ENCODE results near the gene PLGRKT. TPM values are rescaled to one million over a fixed set of nuclear protein-coding genes. Genes with fewer than 3 reads are reported as not detected.

PLGRKT gene
- total and polyA plus RNA-seq, 2 experiments from 2014 or later, result 13.1 to 31.5 TPM

DNA sequence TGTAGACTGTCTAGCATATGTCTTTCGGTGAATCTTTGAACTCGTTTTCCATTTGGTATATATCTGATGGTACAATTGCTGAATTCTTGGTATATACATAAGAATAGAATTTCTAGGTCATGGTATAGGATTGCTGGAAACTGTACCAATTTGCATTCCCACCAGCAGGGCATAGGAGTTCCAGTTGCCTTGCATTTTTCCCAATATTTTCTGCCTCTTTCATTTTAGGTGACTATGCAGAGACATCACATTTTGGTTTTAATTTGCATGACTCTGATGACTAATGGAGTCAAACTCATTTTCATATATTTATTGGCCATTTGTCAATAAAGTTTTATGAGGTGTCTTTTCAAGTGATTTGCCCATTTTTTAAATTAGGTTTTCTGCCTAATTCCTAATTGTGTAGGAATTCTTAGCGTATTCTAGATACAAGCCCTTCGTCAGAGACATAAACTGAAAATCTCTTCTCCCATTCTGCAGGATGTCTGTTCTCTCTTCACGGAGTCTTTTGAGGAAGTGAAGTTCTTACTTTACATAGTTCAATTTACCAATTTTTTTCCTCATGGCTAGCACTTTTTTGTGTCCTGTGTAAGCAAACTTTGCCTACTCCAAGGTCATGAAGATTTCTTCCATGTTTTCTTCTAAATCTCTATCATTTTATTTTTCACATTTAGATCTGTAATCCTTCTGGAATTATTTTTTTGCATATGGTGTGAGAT lies 43.8 kb upstream of the PLGRKT start:
- H3K4me1 ChIP-seq (ENCODE audit: insufficient read depth), result peaks cover 4% of the 10 kb centered on the region; the same call in 1 of the 2 replicates
- Mint-ChIP-seq H3K27ac (no peak overlapping the region), H3K4me3 (no peak overlapping the region), H3K9me3 (peaks cover 20% of the 10 kb centered on the region), H3K27me3 (ENCODE audit: insufficient read depth, low read depth, poor library complexity) (no peaks in the 10 kb centered on the region), H3K36me3 (ENCODE audit: low read depth) (peaks cover 2% of the 10 kb centered on the region; the same call in 1 of the 3 replicates), H3K4me1 (peaks cover 11% of the 10 kb centered on the region; the same call in 2 of the 3 replicates)
- TF ChIP-seq ZNF462 (CRISPR knock-in tag; IDR thresholded peaks at IDR 0.05) (no peak), EZH2phosphoT487 (IDR thresholded peaks at IDR 0.05; ENCODE audit: unreplicated experiment) (no peak), CTCF (conservative IDR thresholded peaks at IDR 0.05; ENCODE audit: low read depth in 2 of 2) (no peak), STAT1 (IDR thresholded peaks at IDR 0.05; ENCODE audit: unreplicated experiment) (no peak), POLR2AphosphoS5 (IDR thresholded peaks at IDR 0.05; ENCODE audit: low read depth) (no peak), CREB1 (CRISPR knock-in tag; IDR thresholded peaks at IDR 0.05; ENCODE audit: low read depth) (no peak), REST (IDR thresholded peaks at IDR 0.05; ENCODE audit: unreplicated experiment) (no peak), ZNF331 (CRISPR knock-in tag; IDR thresholded peaks at IDR 0.05; ENCODE audit: low read depth) (no peak), NANOG (IDR thresholded peaks at IDR 0.05; ENCODE audit: borderline replicate concordance) (no peak)
- no peaks in the 10 kb centered on the region for H3K27me3 ChIP-seq (ENCODE audit: insufficient read depth)
- H3F3A ChIP-seq (replicated peaks; ENCODE audit: low read depth), result no peaks in the 10 kb centered on the region
- H2AFZ ChIP-seq, result no peak overlapping the region
- no peaks in the 10 kb centered on the region for H3K79me2 ChIP-seq (replicated peaks; ENCODE audit: insufficient read depth)
- no peak overlapping the region for H3K27ac ChIP-seq (ENCODE audit: low read depth)
- DNase-seq (ENCODE audit: low spot score) (no peak), ATAC-seq (no peak)
- no peaks in the 10 kb centered on the region for H4K20me1 ChIP-seq (replicated peaks; ENCODE audit: insufficient read depth)
- H3K36me3 ChIP-seq (ENCODE audit: insufficient read depth), result 0 out of 2 replicates have a peak, but pooled peaks cover 6% of the 10 kb centered on the region
- no peak overlapping the region for H3K4me2 ChIP-seq
- H3K9me2 ChIP-seq (ENCODE audit: insufficient read depth), result 0 out of 2 replicates have a peak, but pooled peaks cover 3% of the 10 kb centered on the region
- no peak overlapping the region for H3K4me3 ChIP-seq
